HG03565 (cell line): ENCODE data around the gene IL21R.

Experiments
- ATAC-seq: cut with Tn5 transposase; IDR thresholded peaks from one replicate; pipeline ENCODE4 v1.9.1; 2021; ENCODE audit warnings: mild to moderate bottlenecking, moderate library complexity; ENCODE audit not compliant: unreplicated experiment

The IL21R gene

DNA sequence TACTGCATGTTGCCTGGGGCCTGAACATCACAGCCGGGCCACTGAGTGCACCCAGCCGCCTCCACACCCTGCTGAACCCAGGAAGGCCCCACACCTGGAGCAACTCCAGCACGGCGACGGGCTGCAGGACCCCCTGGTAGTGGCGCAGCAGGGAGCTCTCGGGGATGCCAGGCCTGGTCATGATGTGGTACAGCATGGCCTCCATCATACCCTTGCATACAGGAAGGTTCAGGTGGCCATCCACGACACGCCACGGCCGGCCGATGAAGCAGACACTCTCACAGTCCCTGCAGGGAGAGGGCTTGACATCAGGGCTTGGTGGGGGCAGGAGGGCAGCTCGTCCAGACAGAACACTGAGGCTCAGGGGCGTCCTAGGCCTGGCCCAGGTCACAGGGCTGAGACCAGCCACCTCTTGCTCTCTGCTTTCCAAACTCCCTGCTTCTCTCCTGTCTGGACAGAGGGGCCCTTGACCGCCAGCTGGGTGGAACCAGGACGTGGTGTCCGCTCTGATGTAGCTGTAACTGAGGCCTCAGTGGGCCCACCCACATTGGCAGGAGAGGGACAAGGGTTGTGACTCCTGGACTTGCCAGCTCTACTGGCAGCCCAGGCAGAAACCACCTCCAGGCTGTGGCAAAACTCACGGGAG, 60.3 kb downstream of the IL21R start:
- ATAC-seq: no peak

DNA sequence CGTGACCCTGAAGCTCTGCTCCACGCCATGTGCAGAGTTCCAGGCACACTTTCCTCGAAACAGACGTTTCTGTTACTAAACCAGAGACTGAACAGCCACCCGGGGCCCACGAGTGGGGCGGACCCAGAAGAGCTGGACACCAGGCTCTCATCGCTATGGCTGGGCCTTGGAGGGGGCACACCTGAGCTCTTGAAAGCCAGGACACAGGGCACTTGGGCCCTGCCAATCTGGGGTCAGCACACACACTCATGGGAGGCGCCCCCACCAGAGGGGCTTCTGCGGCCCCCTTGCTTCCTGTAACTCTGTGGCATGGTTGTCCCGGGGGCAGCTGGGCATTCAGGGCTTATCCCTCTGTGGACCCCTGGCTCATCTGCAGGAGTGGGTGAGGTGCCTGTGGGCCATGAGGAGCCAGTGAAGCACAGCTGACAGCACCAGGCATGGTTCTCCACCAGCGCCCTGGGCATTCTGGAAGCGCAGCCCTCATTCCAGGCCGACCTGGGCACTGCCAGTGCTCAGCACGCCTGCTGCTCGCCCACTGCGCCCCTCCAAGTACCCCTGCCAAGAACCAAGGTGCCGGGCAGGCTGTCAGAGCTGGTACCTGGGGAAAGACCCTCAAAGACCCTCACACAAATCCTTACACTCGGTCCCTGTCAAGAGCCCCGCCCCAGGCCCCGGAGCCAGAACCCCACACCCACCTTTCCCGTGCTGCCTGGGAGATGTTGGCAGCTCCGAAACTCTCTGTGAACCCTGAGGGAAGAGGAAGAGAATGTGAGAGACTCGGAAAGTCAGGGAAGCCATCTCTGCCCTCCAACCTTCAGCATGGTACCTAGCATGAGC, 61.1 kb downstream of the IL21R start:
- no peak for ATAC-seq

DNA sequence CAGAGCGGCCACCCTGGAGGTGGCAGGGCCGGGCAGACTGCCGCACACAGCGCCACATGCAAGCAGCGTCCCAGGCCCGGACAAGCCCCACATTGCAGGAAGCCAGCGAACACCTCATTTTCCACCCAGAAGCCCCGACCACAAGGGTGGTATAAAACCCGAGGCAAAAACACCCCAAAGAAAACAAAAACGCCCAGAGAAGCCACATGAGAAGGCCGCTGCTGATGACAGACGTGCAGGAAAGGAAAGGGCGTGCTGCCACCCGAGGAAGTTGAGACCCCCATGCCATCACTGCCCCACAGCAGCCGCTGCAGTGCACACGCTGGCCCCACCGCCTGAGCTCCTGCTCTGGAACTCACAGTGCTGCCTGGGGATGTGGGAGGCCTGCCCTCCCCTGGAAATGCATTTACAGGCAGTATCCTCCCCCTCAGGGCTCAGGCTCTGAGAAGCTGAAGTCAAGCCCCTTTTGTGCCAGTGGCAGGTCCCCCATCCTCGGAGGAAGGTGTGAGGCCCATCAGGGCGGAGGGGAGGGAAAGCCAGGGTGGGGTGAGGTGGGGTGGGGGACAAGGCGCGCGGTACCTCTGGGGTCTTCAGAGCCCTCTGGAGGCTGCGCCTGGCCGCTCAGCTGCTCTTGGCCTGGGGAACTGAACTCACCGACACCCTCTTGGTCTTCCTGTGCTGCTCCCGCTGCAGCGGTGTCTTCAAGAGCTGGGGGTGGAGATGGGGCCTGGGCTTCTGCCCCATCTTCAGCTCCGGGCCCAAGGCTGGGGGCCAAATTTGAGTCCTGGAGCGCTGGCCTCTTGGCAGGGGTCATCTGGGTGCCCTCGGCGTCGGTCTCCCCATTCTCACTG, 62.0 kb downstream of the IL21R start:
- no peak for ATAC-seq

DNA sequence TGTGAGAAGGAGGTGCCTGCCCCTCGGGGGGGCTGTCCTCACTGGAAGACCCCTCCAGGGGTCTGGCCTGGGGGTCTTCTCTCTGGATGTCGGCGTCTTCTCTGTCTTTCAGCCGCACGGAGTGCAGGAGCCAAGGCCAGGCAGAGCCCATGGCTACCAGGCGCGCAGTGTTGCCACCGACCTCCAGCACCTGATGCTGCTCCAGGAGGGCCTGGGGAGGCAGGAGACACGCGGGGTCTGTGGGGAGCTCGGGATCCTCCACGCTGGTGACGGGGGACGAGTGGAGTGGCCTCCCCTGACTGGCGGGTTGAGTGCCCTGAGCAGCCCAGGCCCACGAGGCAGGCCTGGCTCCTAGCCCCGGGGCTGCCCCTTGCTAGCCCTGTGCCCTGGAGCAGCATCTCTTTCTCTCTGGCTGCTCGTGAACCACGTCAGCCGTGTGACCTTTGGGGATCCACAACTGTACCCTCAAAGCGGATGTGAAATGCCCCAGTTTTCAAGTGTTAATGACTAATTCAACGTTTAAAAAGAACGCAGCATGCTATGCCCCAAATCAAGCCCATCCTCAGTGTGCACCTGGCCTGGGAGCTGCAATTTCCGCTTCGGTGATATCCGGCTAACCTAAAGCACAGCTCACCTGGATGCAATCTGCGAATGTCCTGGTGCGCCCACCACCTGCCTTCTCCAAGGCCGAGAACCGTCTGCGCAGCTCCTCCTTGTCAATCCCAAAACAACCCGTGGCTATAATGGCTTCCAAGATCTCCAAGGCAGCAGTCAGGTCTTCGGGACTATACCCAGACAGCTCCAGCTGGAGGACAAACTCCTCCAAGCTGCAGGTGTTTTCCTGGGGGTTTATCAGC, 62.9 kb downstream of the IL21R start:
- no peak for ATAC-seq

DNA sequence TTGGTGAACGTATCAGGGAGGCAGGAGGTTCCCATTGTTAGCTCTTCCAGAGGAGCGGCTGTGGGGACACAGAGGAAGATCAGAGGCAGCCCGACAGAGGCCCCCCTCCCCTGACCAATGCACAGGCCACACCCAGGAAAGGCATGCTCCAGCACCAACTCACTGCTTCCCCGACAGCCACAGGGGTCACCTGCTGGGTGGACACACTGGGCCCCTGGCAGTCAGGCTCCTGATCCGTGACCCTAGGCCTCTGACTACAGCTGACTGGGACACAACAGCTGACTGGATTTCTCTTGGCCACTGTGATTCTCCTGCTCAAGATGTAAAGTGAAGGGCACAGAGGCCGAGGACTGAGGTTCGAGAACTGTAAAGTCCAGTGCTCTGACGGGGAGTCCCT, 63.5 kb downstream of the IL21R start:
- ATAC-seq: no peak

DNA sequence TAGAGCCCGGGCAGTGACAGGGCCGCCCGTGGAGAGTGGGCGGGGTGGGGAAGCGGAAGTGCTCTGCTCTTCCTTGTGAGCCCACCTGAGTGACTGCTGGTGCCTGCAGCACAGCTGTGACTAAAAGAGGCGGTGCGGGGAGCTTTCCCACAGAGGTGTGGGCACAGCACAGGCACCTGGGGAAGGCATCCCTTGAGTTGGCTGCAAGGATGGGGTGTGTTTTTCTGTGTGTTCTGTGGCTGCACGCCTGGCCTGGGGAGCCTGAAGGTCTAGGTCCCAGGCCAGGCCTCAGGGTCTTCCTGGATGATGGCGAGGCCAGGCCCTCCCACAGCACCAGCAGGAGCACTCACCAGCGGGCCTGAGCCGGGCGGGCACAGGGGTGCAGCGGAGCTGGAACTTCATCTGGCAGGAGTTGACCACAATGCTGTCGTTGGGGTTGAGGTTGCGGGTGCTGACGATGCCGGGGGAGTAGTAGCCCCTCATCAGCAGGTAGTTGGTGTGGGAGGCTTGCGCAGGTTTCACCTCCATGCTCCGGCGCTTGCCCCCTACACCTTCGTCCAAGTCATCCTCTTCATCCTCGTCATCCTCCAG, 67.1 kb downstream of the IL21R start:
- ATAC-seq: no peak

DNA sequence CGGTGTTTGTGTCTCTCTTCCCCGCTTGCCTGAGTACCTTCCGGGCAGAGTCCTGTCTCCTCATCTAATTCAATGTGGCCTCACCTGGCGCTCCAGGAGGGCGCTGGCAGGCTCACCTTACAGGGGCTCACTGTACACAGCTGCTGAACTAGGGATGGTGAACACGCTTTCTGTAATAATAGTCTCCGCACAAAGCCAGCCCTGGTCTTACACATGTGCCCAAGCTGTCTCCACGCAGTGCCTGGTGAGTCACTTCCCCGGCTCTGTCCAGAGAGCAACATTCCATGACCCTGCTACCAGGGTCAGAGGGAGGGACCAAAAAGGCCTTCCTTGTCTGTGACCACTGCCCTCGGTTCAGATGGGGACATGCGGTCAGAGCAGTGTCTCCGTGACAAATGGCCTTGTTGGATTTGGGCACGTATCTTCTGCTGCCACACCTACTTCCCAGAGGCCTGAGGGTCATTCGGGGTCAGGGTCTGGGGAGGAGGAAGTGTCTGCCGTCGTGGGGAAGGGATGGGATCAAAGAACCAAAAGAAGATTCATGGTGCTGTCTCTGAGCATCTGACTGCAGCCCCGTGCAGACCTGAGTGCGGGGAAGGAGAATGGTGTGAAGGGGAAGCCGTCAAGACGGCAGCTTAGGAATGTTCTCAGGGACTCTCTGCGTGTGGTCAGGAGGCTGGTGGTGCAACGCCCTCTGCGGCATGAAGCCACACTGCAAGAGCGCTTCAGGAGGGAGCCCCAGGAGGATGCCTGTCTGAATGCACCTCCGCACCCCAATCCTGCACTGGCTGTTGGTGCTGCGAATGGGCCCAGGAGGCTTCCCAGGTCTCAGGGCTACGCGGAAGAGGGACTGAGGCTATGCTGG, 68.8 kb downstream of the IL21R start:
- no peak for ATAC-seq

DNA sequence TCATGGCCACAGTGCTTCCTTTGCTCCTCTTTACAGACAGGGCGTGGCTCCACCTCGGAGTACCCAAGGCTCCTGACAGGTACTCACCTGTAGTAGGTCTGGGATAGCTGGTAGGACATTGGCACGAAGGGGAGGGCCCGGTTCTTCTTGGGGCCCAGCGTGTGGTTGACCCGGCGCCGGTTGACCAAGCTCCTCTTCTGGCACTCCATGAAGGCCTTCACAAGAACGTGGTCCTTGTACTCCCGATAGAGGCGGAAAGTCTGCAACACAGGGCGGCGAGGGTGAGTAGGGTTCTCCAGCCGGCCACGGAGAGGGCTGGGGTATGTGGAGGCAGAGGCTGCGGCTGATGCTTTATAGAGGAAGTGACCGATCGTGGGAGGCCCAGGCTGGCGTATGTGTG, 69.7 kb downstream of the IL21R start:
- no peak for ATAC-seq

DNA sequence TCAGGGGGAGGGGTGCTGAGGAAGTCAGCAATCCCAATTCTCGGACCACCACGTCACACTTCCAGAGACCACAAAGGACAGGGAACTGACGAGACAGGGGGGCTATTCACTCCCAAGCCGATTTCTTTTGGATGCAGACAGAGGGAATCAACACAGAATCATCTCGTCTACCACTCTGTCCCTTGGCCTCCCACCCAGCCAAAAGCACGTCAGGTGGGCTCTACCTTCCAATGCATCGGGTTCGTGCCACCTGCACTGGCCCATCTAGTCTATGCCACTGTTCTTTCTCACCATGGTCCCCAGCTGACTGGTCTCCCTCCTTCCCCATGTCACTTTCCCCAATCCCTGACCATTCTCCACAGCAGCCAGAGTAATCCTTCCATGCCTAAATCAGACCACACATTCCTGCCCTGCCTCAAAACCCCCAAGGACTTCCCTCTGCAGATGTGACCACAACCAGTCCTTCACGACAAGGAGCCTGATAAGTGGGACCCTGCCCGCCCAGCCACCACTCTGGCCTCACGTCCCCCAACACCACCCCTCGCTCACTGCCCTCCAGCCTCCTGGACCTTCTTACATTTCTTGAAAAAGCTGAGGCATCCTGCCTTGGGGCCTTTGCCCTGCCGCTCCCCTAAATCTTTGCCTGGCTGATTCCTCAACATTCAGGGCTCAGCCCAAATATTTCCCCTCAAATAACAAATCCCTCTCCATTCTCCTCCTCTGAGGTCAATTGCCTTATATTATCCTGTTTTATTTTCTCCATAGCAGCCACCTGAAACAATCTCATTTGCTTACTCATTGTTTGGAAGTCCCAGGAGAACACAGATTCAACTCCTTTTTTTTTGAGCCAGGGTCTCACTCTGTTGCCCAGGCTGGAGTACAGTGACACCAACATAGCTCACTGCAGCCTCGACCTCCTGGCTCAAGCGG, 70.4 kb downstream of the IL21R start:
- ATAC-seq: no peak

DNA sequence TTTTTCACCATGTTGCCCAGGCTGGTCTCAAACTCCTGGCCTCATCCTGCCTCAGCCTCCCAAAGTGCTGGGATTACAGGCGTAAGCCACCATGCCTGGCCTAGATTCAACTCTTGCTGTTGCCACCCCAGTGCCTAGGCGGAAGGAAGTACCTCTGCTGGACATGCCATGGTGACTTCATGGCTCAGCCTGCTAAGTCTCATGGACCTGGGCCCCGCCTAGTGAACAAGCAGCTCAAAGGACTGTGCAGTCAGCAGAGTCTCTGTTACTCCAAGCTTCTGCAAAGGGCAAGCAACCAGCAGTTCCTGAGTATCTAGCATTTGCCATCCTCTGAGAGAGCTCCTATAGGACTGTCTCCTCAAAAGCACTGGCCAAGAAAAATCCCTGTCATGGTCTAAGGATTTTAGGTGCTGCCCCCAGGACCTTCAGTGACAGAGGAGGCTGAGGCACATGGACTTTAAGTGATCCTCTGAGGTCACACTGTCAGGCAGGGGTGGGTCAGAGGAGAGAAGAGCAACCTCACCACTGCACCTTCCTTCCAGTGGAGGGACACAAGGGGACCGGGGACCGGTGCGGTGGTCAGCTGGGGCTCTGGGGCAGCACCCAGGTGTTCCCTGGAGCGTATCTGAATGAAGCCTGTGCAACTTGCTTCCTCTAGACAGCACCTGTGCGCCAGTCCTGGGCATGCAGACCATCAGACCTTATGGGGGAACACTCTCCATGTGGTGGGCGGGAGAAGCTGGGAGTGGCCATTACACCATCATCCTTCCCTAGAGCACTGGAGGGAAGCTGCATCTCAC, 71.3 kb downstream of the IL21R start:
- no peak for ATAC-seq

DNA sequence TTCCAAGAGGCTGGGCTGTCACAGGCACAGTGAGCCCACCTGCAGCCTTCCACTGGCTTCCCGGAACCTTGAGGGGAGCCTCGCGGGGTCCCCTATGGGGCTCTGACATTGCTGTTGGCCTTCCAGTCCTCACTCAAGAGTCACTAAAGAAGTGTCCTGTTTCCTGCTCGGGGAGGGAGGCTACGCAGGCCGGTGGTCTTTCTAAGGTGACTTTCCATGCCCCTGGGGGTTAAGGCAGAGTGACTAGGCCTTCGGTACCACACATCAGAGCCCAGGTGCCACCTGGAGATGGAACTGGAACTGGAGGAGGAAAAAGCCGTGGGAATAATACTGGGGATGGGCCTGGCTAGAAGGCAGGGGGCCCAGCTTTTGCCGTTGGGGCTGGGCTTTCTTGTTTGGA, 72.1 kb downstream of the IL21R start:
- no peak for ATAC-seq

DNA sequence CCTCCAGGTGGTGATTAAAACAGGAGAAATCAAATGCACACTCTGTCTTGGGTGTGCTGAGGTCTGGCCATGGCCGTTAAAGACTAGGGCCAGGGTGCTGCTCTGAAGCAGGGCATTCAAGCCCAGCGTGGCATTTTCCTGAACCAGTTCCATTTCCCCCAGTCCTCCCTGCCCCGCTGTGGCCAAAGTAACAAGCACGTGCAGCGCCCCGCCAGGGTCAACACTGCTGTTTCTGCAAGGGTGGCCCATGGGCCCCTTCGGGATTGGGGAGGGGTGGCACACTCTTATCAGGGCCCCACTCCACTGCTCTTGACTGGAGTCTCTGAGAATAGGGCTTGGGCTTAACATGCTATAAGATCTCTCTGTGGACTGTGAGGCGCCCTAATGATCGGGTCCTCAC, 72.9 kb downstream of the IL21R start:
- no peak for ATAC-seq

DNA sequence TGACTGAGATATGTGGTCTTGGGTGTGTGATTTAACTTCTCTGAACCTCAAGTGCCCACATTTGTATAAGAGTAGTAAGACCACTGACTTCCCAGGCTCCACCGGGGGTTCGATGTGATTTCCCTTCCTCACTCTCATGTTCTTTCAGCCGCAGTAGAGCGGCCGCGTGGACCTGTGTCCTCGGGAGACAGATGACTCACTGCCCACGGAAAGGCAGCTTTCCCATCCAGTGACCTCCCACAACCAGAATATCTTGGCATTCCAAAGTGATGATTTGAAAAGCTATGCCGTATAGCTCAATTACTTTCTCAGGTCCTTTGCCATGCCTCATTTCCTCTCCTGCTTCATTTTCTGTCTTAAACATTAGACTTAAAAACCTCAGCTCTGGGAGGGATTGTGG, 73.6 kb downstream of the IL21R start:
- ATAC-seq: no peak

DNA sequence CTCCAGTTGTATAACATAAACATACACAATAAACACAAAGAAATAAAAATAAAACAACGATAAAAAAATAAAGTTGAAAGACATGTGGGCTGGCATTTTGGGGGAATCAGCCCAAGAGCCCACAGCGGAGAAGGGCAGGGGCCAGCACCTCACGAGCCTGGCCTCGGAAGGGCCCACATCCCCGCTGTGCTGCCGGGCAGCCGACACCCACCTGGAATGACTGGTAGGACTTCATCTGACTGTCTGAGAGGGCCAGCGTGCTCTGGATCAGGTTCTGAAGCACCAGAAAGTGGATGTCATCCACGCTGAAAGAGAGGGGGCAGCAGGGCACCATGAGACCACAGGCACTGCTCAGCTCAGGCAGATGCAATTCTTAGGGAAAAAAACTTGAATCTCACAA, 74.3 kb downstream of the IL21R start:
- ATAC-seq: no peak

DNA sequence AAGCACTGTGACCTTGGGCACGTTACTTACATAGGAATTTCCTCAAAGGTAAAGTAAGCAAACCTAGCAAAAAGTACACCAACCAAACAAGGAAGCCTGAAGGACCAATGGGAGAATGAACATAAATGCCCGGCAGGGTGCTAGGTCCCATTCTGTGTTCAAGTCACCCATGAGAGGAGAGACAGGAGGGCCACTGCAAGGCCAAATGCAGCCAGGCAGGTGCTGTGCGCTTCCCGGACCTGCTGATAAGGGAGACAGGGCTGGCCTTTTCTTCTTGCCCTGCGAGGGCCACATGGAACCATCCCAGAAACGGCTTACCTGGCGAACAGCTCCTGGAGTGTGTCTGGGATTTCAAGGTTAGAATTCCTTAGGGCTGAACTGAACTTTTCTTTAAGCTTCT, 78.8 kb downstream of the IL21R start:
- no peak for ATAC-seq

DNA sequence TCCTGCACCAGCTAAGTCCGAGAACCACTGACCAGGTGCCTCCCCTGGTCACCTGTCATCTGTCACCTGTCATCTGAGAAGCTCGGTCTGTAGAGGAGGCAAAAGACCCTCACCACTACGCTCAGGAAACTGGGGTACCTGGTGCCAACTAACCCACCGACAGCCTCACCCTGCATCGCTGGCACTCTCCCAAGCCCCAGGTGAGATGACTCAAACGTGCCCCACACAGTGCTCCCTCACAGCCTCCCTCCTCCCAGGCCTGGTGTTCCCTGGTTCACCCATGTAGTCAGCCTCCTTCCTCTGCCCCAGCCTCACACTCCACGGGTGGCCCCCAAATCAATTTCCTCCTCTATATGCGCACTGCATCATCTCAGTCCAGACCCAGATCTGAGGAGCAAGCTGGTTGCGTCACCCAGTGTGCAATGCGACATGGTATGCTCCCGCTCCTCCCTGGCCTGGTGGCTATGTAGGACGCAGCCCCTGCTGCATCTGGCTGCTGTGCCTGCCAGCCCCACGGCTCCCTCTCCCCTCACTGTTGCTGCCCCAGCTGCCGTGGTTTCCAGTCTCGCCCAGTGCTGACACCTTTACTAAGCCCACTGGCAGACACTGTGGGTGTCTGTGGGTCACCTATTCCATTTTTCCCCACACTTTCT, 79.4 kb downstream of the IL21R start:
- ATAC-seq: no peak
